ENCODE data around the gene STAG2.

DNA sequence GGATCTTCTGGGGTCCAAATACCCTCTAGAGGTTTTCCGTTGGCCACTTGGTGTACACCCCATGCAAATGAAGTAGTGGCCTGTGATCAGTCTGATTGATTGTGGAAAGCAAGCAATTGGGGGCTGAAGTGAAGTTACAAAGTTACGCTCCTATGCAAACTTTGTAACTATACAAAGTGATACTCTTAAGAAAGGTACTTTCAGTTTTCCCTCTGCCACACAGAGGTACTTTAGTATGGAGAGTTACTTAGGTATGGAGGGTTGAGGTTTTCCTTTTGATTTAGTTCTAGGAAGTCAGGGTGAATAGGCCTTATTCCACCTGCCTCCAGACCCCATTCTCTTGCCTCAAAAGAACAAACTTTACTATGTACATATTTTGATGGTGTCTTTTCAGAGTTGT is 28.7 kb downstream of the STAG2 start:
- no peak for TF ChIP-seq POLR2A (IDR thresholded peaks at IDR 0.05; ENCODE audit: low read length)
- TF ChIP-seq GATA1 (IDR thresholded peaks at IDR 0.05; ENCODE audit: low read depth, low read length) = no peak

Data from erythroblast (primary cell).